Measurements from ENCODE around the gene PRPF18. TPM values are rescaled to one million over a fixed set of nuclear protein-coding genes. Genes with fewer than 3 reads are reported as not detected.

Gene PRPF18
- total RNA-seq, 1 donor from 2014 or later: 3.4 TPM

- Histone ChIP-seq H3K4me1 (no peaks in the 10 kb centered on the region), H3K36me3 (peaks cover 53 to 74% of the 10 kb centered on the region in 2 donors), H3K27me3 (no peaks in the 10 kb centered on the region), H3K9me3 (no peaks in the 10 kb centered on the region), H3K27ac (no peak overlapping the region), H3K4me3 (no peak overlapping the region)
- TF ChIP-seq, protein P1, sequence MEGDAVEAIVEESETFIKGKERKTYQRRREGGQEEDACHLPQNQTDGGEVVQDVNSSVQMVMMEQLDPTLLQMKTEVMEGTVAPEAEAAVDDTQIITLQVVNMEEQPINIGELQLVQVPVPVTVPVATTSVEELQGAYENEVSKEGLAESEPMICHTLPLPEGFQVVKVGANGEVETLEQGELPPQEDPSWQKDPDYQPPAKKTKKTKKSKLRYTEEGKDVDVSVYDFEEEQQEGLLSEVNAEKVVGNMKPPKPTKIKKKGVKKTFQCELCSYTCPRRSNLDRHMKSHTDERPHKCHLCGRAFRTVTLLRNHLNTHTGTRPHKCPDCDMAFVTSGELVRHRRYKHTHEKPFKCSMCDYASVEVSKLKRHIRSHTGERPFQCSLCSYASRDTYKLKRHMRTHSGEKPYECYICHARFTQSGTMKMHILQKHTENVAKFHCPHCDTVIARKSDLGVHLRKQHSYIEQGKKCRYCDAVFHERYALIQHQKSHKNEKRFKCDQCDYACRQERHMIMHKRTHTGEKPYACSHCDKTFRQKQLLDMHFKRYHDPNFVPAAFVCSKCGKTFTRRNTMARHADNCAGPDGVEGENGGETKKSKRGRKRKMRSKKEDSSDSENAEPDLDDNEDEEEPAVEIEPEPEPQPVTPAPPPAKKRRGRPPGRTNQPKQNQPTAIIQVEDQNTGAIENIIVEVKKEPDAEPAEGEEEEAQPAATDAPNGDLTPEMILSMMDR (IDR thresholded peaks at IDR 0.05): no peak
- DNase-seq (ENCODE audit: low spot score in 2 of 2): no peak
- intact Hi-C loops (cut with DNase I): no loop called here
Observed at GRCh38 chr10:13650961-13651360, 64.2 kb downstream of the PRPF18 start.

DNA sequence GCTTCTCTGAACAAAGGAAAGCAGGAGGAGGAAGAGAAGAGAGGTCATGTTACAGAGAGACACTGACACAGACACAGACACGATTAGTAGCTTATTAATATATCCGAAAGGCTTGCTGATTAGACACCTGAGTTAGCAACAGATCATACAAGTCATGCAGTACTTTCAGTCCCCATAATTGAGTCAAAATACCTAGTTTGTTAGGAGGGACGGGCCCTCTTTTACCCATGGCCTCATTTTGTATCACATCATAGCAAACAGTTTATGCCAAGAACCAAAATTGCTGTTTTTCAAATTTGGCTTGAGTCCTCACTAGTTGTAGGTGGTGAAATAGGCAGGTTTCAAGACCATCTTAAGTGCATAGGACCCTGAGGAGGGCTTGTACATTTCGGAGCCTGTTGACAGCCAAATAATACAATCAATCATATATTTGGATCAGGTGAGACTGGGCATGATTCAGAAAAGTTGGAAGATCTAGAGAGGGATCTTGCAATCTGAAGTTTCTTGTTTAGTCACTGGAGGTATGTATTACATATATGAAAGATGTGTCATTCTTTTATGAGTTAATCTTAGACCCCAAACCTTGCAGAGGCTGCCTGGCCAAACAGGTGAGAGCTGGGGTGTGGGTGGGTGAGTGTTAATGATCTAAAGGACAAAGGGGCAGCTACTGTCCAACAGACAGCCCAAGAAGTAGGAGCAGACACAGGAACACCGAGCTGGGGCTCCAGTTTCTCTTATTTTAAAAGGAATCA lies 65.4 kb downstream of the PRPF18 start:
- intact Hi-C loops (cut with DNase I): no loop called here
- TF ChIP-seq, protein P1 (IDR thresholded peaks at IDR 0.05): no peak
- H3K27ac ChIP-seq: no peak overlapping the region
- no peak overlapping the region for H3K4me3 ChIP-seq
- no peaks in the 10 kb centered on the region for H3K9me3 ChIP-seq
- H3K36me3 ChIP-seq: peaks cover 48 to 67% of the 10 kb centered on the region in 2 donors
- no peaks in the 10 kb centered on the region for H3K27me3 ChIP-seq
- DNase-seq (ENCODE audit: low spot score in 2 of 2): no peak
- H3K4me1 ChIP-seq: no peaks in the 10 kb centered on the region

DNA sequence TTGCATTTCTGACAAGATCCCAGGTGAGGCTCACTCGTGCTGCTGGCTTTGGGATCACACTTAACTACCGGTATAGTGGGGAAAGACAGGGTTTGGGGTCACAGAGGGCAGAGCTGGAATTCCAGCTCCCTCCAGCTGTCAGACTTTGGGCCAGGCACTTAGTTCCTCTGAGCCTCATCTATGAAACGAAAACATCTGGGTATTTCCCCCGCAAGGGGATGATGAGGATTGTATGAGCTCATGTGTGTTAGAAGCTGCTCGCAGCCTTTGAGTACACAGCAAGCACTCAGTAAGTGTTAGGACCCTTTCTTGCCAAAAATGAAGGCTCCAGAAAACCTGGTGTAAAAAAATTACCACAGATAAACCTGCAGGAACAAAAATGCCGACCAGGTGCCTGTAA lies 66.1 kb downstream of the PRPF18 start:
- H3K36me3 ChIP-seq: peaks cover 48 to 68% of the 10 kb centered on the region in 2 donors

GRCh38 chr10:13654118-13654830 lies 67.5 kb downstream of the PRPF18 start:
- H3K9me3 ChIP-seq: no peaks in the 10 kb centered on the region
- DNase-seq (ENCODE audit: low spot score in 2 of 2): no peak
- TF ChIP-seq, protein P1 (IDR thresholded peaks at IDR 0.05): no peak
- H3K4me3 ChIP-seq: no peak overlapping the region
- intact Hi-C loops (cut with DNase I): no loop called here
- peaks cover 44 to 58% of the 10 kb centered on the region in 2 donors for H3K36me3 ChIP-seq
- no peaks in the 10 kb centered on the region for H3K4me1 ChIP-seq
- no peak overlapping the region for H3K27ac ChIP-seq
- no peaks in the 10 kb centered on the region for H3K27me3 ChIP-seq

More for the DNA sequence above, 66.1 kb downstream of the PRPF18 start:
- intact Hi-C loops (cut with DNase I): no loop called here
- TF ChIP-seq, protein P1 (IDR thresholded peaks at IDR 0.05): no peak
- Histone ChIP-seq H3K27me3 (no peaks in the 10 kb centered on the region), H3K9me3 (no peaks in the 10 kb centered on the region), H3K4me3 (no peak overlapping the region), H3K4me1 (no peaks in the 10 kb centered on the region), H3K27ac (no peak overlapping the region)
- DNase-seq (ENCODE audit: low spot score in 2 of 2): no peak

DNA sequence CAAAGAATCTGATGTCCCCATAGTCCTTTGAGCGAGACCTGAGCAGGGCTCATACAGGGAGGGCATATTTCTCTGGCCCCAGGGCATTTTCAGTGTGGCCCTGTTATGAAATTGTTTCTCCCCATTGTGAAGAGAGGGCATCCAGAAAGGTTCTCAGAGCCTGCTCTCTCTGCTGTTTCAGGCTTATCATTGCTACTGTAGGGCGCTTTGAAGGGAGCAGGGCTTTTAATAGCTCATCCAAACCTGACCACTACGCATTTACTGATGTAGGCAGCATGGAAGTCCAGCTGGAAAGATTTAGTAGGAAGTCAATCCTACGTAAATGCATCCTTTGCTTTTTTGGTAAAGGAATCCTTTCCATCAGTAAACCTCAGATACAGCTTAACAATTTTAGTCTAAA lies 68.1 kb downstream of the PRPF18 start:
- intact Hi-C loops (cut with DNase I): no loop called here
- Histone ChIP-seq H3K36me3 (peaks cover 38 to 56% of the 10 kb centered on the region in 2 donors), H3K4me1 (no peaks in the 10 kb centered on the region), H3K27me3 (no peaks in the 10 kb centered on the region), H3K27ac (no peak overlapping the region), H3K9me3 (no peaks in the 10 kb centered on the region), H3K4me3 (no peak overlapping the region)
- DNase-seq (ENCODE audit: low spot score in 2 of 2): no peak
- TF ChIP-seq, protein P1 (IDR thresholded peaks at IDR 0.05): no peak

Data from ascending aorta (tissue), 2 donors.